Loucy (cell line): ENCODE results near the gene TBATA.

Experiments used
- H2AFZ ChIP-seq: fragments of 200-600 bp; sonication (generic); 2 replicates; pipeline ENCODE4 v1.6.0; 2016; ENCODE audit warnings: antibody characterized with exemption, mild to moderate bottlenecking, low read length, moderate library complexity
- H3F3A ChIP-seq: fragments of 200-600 bp; 2 replicates; pipeline ENCODE4 v1.6.0; 2016; ENCODE audit warnings: antibody characterized with exemption, low read depth, mild to moderate bottlenecking
- H3K27me3 ChIP-seq: fragments of 200-600 bp; sonication (generic); 2 replicates; pipeline ENCODE4 v1.6.1; 2014; ENCODE audit warnings: low read length, mild to moderate bottlenecking; ENCODE audit not compliant: insufficient read depth, poor library complexity, severe bottlenecking
- H3K36me3 ChIP-seq: fragments of 200-600 bp; sonication (generic); 2 replicates; pipeline ENCODE4 v1.6.1; 2016; ENCODE audit warnings: low read length; ENCODE audit not compliant: insufficient read depth
- H3K4me1 ChIP-seq: fragments of 200-600 bp; sonication (generic); 2 replicates; pipeline ENCODE4 v1.5.1; 2014; ENCODE audit warnings: low read length, mild to moderate bottlenecking; ENCODE audit not compliant: insufficient read depth, poor library complexity, severe bottlenecking
- H3K4me2 ChIP-seq: fragments of 200-600 bp; sonication (generic); 2 replicates; pipeline ENCODE4 v1.6.0; 2014; ENCODE audit warnings: antibody characterized with exemption, low read length, low read depth, mild to moderate bottlenecking; ENCODE audit not compliant: poor library complexity, severe bottlenecking
- H3K4me3 ChIP-seq: fragments of 200-600 bp; sonication (generic); 2 replicates; pipeline ENCODE4 v1.5.1; 2014; ENCODE audit warnings: low read length, mild to moderate bottlenecking, mixed read lengths; ENCODE audit not compliant: poor library complexity, severe bottlenecking
- H3K79me2 ChIP-seq: fragments of 200-600 bp; sonication (generic); 2 replicates; pipeline ENCODE4 v1.6.1; 2014; ENCODE audit warnings: low read length; ENCODE audit not compliant: insufficient read depth
- H3K9ac ChIP-seq: fragments of 200-600 bp; sonication (generic); 2 replicates; pipeline ENCODE4 v1.6.0; 2014; ENCODE audit warnings: mild to moderate bottlenecking, low read depth, low read length, moderate library complexity; ENCODE audit not compliant: poor library complexity, severe bottlenecking
- H3K9me2 ChIP-seq: fragments of 200-600 bp; sonication (generic); replicated peaks from 2 replicates; pipeline ENCODE4 v1.6.1; 2016; ENCODE audit warnings: low read depth, low read length, mixed read lengths
- H3K9me3 ChIP-seq: fragments of 200-600 bp; sonication (generic); 2 replicates; pipeline ENCODE4 v1.6.1; 2014; ENCODE audit warnings: mild to moderate bottlenecking, antibody characterized with exemption, low read length, low read depth; ENCODE audit not compliant: insufficient read depth
- H4K20me1 ChIP-seq: fragments of 200-600 bp; sonication (generic); 2 replicates; pipeline ENCODE4 v1.6.0; 2014; ENCODE audit warnings: antibody characterized with exemption, low read length, mild to moderate bottlenecking; ENCODE audit not compliant: insufficient read depth, poor library complexity, severe bottlenecking
- EZH2phosphoT487 ChIP-seq: fragments of 200-600 bp; IDR thresholded peaks from 2 replicates; pipeline ENCODE4 v1.6.1; 2018; ENCODE audit warnings: antibody characterized with exemption, mild to moderate bottlenecking, moderate library complexity, borderline replicate concordance
- TF ChIP-seq, protein P1 (sequence below): fragments of 200-600 bp; sonication (generic); conservative IDR thresholded peaks from 2 replicates; pipeline ENCODE4 v1.5.1; 2014; ENCODE audit warnings: mild to moderate bottlenecking, antibody characterized with exemption, low read length

TBATA gene

DNA sequence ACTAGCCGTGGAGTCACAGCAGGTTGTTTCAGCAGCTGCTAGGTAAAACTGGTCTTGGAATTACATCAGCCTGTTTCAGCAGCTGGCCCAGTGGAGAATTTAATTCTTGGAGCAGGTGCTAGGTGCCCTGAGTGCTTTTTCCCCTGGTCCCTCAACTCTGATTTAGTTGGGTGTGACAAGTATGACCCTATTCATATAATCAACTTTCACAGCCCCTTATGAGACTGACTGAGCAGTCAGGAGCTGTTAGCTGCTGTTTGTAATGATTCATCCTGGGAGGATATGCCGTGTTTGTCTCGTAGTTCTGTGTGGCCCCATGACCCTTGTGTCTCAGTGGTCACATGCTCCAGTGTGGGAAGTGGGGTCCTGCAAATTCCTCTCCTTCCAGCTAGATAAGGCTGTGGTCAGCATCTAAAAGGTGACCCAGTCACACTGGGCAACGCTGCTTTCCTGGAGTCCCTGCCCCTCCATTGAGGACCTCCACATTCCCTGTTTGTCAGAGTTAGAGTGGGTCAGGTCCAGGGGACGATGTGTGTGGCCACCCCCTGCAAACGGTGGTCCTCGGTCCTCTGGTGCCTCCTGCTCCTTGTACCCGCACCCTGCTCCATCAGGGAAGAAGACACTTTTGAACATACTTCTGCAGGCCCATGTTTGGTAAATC is 28.3 kb downstream of the TBATA start:
- H3K9me3 ChIP-seq, result no peaks in the 10 kb centered on the region
- no peak overlapping the region for H2AFZ ChIP-seq
- no peaks in the 10 kb centered on the region for H3K4me1 ChIP-seq
- no peak overlapping the region for H3K4me3 ChIP-seq
- no peaks in the 10 kb centered on the region for H4K20me1 ChIP-seq
- TF ChIP-seq EZH2phosphoT487, result no peak
- TF ChIP-seq, protein P1, sequence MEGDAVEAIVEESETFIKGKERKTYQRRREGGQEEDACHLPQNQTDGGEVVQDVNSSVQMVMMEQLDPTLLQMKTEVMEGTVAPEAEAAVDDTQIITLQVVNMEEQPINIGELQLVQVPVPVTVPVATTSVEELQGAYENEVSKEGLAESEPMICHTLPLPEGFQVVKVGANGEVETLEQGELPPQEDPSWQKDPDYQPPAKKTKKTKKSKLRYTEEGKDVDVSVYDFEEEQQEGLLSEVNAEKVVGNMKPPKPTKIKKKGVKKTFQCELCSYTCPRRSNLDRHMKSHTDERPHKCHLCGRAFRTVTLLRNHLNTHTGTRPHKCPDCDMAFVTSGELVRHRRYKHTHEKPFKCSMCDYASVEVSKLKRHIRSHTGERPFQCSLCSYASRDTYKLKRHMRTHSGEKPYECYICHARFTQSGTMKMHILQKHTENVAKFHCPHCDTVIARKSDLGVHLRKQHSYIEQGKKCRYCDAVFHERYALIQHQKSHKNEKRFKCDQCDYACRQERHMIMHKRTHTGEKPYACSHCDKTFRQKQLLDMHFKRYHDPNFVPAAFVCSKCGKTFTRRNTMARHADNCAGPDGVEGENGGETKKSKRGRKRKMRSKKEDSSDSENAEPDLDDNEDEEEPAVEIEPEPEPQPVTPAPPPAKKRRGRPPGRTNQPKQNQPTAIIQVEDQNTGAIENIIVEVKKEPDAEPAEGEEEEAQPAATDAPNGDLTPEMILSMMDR, result no peak
- no peak overlapping the region for H3K9ac ChIP-seq
- no peaks in the 10 kb centered on the region for H3K27me3 ChIP-seq
- no peaks in the 10 kb centered on the region for H3K9me2 ChIP-seq
- no peaks in the 10 kb centered on the region for H3K79me2 ChIP-seq
- H3K36me3 ChIP-seq, result no peaks in the 10 kb centered on the region
- H3K4me2 ChIP-seq, result no peak overlapping the region
- no peaks in the 10 kb centered on the region for H3F3A ChIP-seq

DNA sequence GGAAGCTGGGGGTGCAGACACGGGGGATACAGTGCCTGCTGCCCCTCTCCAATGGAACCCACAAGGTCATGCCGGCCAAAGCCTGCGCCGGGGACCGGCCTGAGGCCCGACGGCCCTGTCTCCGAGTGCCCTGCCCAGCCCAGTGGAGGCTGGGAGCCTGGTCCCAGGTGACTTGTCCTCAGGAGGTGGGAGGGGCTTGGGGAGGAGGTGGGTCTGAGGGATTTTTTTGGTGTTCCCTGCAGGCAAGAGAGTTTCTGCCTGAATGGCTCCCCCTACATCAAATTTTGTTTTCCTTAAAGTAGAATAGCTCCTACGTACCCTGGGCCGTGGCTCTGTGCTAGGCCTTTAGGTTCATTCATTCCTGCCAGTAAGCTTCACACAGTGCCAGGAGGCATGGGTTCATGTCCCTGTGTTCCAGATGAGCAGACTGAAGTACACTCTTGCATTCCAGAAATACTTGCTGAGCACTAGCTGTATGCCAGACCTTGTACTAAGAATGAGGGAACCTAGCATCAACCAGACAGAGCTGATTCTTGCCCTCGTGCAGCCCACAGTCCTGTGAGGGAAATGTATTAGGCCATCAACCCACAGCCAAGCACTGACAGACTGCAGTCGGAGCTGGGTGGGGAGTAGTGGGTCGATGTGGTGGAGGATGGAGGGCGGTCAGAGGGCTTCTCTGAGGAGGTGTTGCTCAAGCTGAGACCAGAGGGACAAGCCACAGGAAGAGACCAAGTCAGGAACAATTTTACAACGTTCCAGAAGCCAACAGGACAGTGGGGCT is 31.1 kb downstream of the TBATA start:
- no peaks in the 10 kb centered on the region for H3K36me3 ChIP-seq
- no peak overlapping the region for H2AFZ ChIP-seq
- no peaks in the 10 kb centered on the region for H3K9me2 ChIP-seq
- TF ChIP-seq EZH2phosphoT487, result no peak
- TF ChIP-seq, protein P1, result no peak
- no peak overlapping the region for H3K4me3 ChIP-seq
- no peaks in the 10 kb centered on the region for H3K9me3 ChIP-seq
- H3K9ac ChIP-seq, result no peak overlapping the region
- H3K4me2 ChIP-seq, result no peak overlapping the region
- H3K4me1 ChIP-seq, result no peaks in the 10 kb centered on the region
- H4K20me1 ChIP-seq, result no peaks in the 10 kb centered on the region
- H3F3A ChIP-seq, result no peaks in the 10 kb centered on the region
- no peaks in the 10 kb centered on the region for H3K79me2 ChIP-seq
- no peaks in the 10 kb centered on the region for H3K27me3 ChIP-seq

DNA sequence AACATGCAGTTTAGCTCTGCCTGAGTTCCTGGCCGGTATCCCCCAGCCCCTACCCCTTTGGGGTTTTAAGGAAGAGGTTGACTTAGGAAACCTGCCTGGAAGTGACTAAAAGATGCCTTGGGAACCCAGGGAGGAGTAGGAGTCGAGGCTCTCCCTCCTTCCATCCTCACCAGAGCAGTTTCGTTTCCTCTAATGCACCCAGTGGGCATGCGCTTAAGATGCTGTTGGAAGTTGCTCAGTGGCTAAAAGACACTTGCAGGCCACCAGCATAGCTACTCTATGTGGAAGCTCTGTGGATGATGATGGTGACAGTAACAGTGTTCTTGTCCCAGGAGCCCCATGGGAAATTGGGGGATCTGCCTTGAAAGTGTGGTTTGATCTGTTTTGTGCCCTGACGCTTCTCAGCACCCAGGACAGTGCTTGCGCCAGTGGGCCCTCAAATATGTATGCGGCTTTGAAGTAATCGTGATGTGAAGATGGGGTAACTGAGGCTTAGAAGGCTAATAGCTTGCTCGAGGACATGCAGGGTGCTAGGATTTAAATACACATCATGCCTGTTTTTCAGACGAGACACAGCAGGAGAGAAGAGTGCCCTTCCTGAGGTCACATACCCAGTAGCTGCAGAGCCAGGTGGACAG is 32.0 kb downstream of the TBATA start:
- Histone ChIP-seq H4K20me1 (no peaks in the 10 kb centered on the region), H3K9me2 (no peaks in the 10 kb centered on the region), H2AFZ (no peak overlapping the region), H3K9ac (no peak overlapping the region), H3K36me3 (no peaks in the 10 kb centered on the region), H3K79me2 (no peaks in the 10 kb centered on the region), H3F3A (no peaks in the 10 kb centered on the region), H3K4me3 (no peak overlapping the region), H3K4me1 (no peaks in the 10 kb centered on the region), H3K27me3 (no peaks in the 10 kb centered on the region), H3K4me2 (no peak overlapping the region), H3K9me3 (no peaks in the 10 kb centered on the region)
- TF ChIP-seq, protein P1, result no peak
- no peak for TF ChIP-seq EZH2phosphoT487
